ENCODE results near the gene PKMYT1. TPM values are rescaled to one million over a fixed set of nuclear protein-coding genes. Genes with fewer than 3 reads are reported as not detected.

The PKMYT1 gene
- total and polyA plus RNA-seq, 9 of the 15 experiments (the other 6 are each of a cell fraction or from before 2014, with no cell fraction given) = 8.7 to 201 (median 37.8) TPM

DNA sequence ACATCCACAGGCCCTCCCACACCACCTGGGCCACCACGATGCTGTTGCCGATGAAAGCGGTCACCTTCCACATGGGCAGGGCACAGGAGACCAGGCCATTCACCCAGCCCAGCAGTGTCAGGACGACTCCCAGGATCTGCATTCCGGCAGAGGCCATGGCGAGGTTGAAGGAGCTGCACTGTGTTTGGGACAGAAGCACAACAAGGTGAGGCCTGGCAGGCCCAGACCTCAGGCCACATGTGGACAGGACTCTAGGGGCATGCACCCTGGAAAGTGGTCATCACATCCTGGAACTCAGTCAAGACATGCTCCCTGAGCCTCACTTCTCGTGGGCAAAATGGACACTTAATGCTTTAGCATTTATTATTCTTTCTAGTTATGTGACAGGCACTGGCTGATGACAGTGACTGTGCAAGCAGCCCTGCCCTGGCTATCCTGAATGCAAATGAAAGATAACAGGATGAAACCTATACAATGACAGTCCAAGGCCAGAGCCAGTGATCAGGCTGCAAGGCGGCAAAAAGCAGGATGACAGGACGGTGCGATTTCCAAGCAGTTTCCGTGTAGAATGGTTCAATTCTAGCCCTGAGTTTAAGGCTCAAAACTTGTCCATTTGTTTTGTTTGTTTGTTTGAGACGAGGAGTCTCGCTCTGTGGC, 35.7 kb upstream of the PKMYT1 start (continued):
- TF ChIP-seq, protein P1, sequence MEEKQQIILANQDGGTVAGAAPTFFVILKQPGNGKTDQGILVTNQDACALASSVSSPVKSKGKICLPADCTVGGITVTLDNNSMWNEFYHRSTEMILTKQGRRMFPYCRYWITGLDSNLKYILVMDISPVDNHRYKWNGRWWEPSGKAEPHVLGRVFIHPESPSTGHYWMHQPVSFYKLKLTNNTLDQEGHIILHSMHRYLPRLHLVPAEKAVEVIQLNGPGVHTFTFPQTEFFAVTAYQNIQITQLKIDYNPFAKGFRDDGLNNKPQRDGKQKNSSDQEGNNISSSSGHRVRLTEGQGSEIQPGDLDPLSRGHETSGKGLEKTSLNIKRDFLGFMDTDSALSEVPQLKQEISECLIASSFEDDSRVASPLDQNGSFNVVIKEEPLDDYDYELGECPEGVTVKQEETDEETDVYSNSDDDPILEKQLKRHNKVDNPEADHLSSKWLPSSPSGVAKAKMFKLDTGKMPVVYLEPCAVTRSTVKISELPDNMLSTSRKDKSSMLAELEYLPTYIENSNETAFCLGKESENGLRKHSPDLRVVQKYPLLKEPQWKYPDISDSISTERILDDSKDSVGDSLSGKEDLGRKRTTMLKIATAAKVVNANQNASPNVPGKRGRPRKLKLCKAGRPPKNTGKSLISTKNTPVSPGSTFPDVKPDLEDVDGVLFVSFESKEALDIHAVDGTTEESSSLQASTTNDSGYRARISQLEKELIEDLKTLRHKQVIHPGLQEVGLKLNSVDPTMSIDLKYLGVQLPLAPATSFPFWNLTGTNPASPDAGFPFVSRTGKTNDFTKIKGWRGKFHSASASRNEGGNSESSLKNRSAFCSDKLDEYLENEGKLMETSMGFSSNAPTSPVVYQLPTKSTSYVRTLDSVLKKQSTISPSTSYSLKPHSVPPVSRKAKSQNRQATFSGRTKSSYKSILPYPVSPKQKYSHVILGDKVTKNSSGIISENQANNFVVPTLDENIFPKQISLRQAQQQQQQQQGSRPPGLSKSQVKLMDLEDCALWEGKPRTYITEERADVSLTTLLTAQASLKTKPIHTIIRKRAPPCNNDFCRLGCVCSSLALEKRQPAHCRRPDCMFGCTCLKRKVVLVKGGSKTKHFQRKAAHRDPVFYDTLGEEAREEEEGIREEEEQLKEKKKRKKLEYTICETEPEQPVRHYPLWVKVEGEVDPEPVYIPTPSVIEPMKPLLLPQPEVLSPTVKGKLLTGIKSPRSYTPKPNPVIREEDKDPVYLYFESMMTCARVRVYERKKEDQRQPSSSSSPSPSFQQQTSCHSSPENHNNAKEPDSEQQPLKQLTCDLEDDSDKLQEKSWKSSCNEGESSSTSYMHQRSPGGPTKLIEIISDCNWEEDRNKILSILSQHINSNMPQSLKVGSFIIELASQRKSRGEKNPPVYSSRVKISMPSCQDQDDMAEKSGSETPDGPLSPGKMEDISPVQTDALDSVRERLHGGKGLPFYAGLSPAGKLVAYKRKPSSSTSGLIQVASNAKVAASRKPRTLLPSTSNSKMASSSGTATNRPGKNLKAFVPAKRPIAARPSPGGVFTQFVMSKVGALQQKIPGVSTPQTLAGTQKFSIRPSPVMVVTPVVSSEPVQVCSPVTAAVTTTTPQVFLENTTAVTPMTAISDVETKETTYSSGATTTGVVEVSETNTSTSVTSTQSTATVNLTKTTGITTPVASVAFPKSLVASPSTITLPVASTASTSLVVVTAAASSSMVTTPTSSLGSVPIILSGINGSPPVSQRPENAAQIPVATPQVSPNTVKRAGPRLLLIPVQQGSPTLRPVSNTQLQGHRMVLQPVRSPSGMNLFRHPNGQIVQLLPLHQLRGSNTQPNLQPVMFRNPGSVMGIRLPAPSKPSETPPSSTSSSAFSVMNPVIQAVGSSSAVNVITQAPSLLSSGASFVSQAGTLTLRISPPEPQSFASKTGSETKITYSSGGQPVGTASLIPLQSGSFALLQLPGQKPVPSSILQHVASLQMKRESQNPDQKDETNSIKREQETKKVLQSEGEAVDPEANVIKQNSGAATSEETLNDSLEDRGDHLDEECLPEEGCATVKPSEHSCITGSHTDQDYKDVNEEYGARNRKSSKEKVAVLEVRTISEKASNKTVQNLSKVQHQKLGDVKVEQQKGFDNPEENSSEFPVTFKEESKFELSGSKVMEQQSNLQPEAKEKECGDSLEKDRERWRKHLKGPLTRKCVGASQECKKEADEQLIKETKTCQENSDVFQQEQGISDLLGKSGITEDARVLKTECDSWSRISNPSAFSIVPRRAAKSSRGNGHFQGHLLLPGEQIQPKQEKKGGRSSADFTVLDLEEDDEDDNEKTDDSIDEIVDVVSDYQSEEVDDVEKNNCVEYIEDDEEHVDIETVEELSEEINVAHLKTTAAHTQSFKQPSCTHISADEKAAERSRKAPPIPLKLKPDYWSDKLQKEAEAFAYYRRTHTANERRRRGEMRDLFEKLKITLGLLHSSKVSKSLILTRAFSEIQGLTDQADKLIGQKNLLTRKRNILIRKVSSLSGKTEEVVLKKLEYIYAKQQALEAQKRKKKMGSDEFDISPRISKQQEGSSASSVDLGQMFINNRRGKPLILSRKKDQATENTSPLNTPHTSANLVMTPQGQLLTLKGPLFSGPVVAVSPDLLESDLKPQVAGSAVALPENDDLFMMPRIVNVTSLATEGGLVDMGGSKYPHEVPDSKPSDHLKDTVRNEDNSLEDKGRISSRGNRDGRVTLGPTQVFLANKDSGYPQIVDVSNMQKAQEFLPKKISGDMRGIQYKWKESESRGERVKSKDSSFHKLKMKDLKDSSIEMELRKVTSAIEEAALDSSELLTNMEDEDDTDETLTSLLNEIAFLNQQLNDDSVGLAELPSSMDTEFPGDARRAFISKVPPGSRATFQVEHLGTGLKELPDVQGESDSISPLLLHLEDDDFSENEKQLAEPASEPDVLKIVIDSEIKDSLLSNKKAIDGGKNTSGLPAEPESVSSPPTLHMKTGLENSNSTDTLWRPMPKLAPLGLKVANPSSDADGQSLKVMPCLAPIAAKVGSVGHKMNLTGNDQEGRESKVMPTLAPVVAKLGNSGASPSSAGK (IDR thresholded peaks at IDR 0.05) = peak; percentile 40; the same call in 1 of the 2 replicates
- TF ChIP-seq TBP (optimal IDR thresholded peaks at IDR 0.05; ENCODE audit: low read depth, low read length) (no peak), KDM1A (IDR thresholded peaks at IDR 0.05) (peak in 1 of 2 experiments; percentile 25; a peak in 1 of 4 replicates), ZBTB1 (CRISPR knock-in tag; IDR thresholded peaks at IDR 0.05; ENCODE audit: borderline replicate concordance, low read depth) (no peak), GTF2F1 (IDR thresholded peaks at IDR 0.05; ENCODE audit: low read depth, low read length) (no peak), ZKSCAN1 (IDR thresholded peaks at IDR 0.05; ENCODE audit: low read depth, low read length) (no peak), RBM34 (IDR thresholded peaks at IDR 0.05; ENCODE audit: borderline replicate concordance, insufficient read depth, low read length) (no peak), SIN3B (IDR thresholded peaks at IDR 0.05; ENCODE audit: low read depth) (no peak), KDM2B (CRISPR knock-in tag; IDR thresholded peaks at IDR 0.05) (no peak), FOS (IDR thresholded peaks at IDR 0.05; ENCODE audit: extremely low read depth, insufficient read length) (no peak), CSDE1 (IDR thresholded peaks at IDR 0.05) (no peak), KLF1 (tag; IDR thresholded peaks at IDR 0.05) (no peak), NR2C2 (CRISPR knock-in tag; IDR thresholded peaks at IDR 0.05) (no peak), NR2C2 (tag; IDR thresholded peaks at IDR 0.05) (no peak), ILK (tag; IDR thresholded peaks at IDR 0.05; ENCODE audit: borderline replicate concordance, low read depth) (no peak), MEIS2 (IDR thresholded peaks at IDR 0.05; ENCODE audit: partially characterized antibody) (peak; percentile 72), HNRNPUL1 (IDR thresholded peaks at IDR 0.05; ENCODE audit: low read length) (no peak), NFE2 (IDR thresholded peaks at IDR 0.05; ENCODE audit: low read depth) (peak; percentile 46; the same call in 1 of the 2 replicates), NRF1 (conservative IDR thresholded peaks at IDR 0.05 in 1 of 2, IDR thresholded peaks at IDR 0.05 in 1 of 2) (peak in 1 of 2 experiments; percentile 22; a peak in 1 of 4 replicates), ZNF583 (CRISPR knock-in tag; IDR thresholded peaks at IDR 0.05) (no peak)
